Keratinocyte (primary cell): Measurements from ENCODE around the gene APOBEC3F. TPM values are rescaled to one million over a fixed set of nuclear protein-coding genes. Genes with fewer than 3 reads are reported as not detected.
"Not testable (repeated sequence)": the region's sequence is repeated elsewhere in the genome, so short reads cannot be mapped to it uniquely, and the experiment has no call there.

Experiments
- DNase-seq: peaks from one replicate; pipeline ENCODE4 v3.0.0-alpha.2; 2011; ENCODE audit warnings: low read depth, missing footprints, low spot score
- FAIRE-seq: peaks from 2 replicates; lab custom pipeline; 2011; peaks lifted over from hg19 to GRCh38; lab: Jason Lieb, UNC
- H2AFZ ChIP-seq: 2 replicates; pipeline ENCODE4 v1.6.0; 2012; ENCODE audit warnings: low read length, control low read depth, inconsistent platforms; ENCODE audit not compliant: control insufficient read depth
- H3K27ac ChIP-seq: 2 replicates; pipeline ENCODE4 v1.5.1; 2011; ENCODE audit warnings: low read length; ENCODE audit not compliant: control insufficient read depth, insufficient read depth
- H3K27me3 ChIP-seq: 3 replicates; pipeline ENCODE4 v1.6.0; 2011; ENCODE audit warnings: low read length; ENCODE audit not compliant: control insufficient read depth, insufficient read depth; ENCODE audit errors: extremely low read depth
- H3K36me3 ChIP-seq, 2 experiments: 2 replicates in 1 of 2; 3 replicates in 1 of 2; pipeline ENCODE4 v1.5.1; 2011; ENCODE audit warnings: low read length in 2 of 2, mild to moderate bottlenecking in 1 of 2; ENCODE audit not compliant: control insufficient read depth in 2 of 2, insufficient read depth in 2 of 2; ENCODE audit errors: extremely low read depth in 1 of 2
- H3K4me1 ChIP-seq: 3 replicates; pipeline ENCODE4 v1.5.1; 2011; ENCODE audit warnings: low read length; ENCODE audit not compliant: control insufficient read depth, insufficient read depth; ENCODE audit errors: extremely low read depth
- H3K4me2 ChIP-seq: 3 replicates; pipeline ENCODE4 v1.6.0; 2011; ENCODE audit warnings: low read depth, low read length; ENCODE audit not compliant: control insufficient read depth, insufficient read depth; ENCODE audit errors: extremely low read depth
- H3K4me3 ChIP-seq, 3 experiments: fragments of 200-600 bp in 1 of 3; sonication (generic) in 1 of 3; 2 replicates in 2 of 3; 3 replicates in 1 of 3; pipeline ENCODE4 v1.5.1; 2011 to 2016; ENCODE audit warnings: low read length in 3 of 3, mild to moderate bottlenecking in 3 of 3, control low read depth in 2 of 3, inconsistent platforms in 1 of 3, low read depth in 1 of 3, mixed read lengths in 1 of 3, mixed run types in 1 of 3, moderate library complexity in 1 of 3; ENCODE audit not compliant: control insufficient read depth in 2 of 3, insufficient read depth in 2 of 3; ENCODE audit errors: extremely low read depth in 1 of 3
- H3K79me2 ChIP-seq: 2 replicates; pipeline ENCODE4 v1.6.0; 2012; ENCODE audit warnings: low read length; ENCODE audit not compliant: control insufficient read depth, insufficient read depth
- H3K9ac ChIP-seq: 3 replicates; pipeline ENCODE4 v1.6.0; 2011; ENCODE audit warnings: low read length; ENCODE audit not compliant: control insufficient read depth, insufficient read depth; ENCODE audit errors: extremely low read depth
- H3K9me1 ChIP-seq: 3 replicates; pipeline ENCODE4 v1.6.0; 2011; ENCODE audit warnings: low read length; ENCODE audit not compliant: control insufficient read depth, insufficient read depth; ENCODE audit errors: extremely low read depth
- H3K9me3 ChIP-seq: 2 replicates; pipeline ENCODE4 v1.5.1; 2012; ENCODE audit warnings: low read depth, low read length; ENCODE audit not compliant: control insufficient read depth
- H4K20me1 ChIP-seq: 3 replicates; pipeline ENCODE4 v1.6.0; 2011; ENCODE audit warnings: low read length; ENCODE audit not compliant: control insufficient read depth, insufficient read depth; ENCODE audit errors: extremely low read depth
- EZH2 ChIP-seq: IDR thresholded peaks from one replicate; pipeline ENCODE4 v1.6.1; 2012; ENCODE audit warnings: inconsistent platforms, mild to moderate bottlenecking, low read length, moderate library complexity
- dilution Hi-C: fragments of 300-500 bp; cut with MboI; formaldehyde crosslinking; loops from one replicate; pipeline ENCODE4 v1.7.0; 2020; ENCODE audit warnings: low sequenced_read_pairs; ENCODE audit not compliant: extremely low pct_ligation_motif_present
- polyA plus RNA-seq, 5 experiments: library from polyadenylated mRNA; depleted of rRNA in 3 of 5; stranded (reverse) in 3 of 5; stranded (forward) in 1 of 5; unstranded in 1 of 5; fragments of >200 nt; gene quantifications; 1 replicate in 1 of 5; 2 replicates in 3 of 5; 3 replicates in 1 of 5; pipeline versions ENCODE4 v1.2.1 to v1.2.3, GENCODE V29; 2011 to 2012; ENCODE audit warnings: missing spikeins in 2 of 5, low read depth in 1 of 5, low replicate concordance in 1 of 5
- TF ChIP-seq, protein P1 (sequence below), 3 experiments: IDR thresholded peaks in 1 of 3; conservative IDR thresholded peaks in 1 of 3; optimal IDR thresholded peaks in 1 of 3; 2 replicates in 2 of 3; 3 replicates in 1 of 3; pipeline versions ENCODE3 to v1.5.1; 2011; ENCODE audit warnings: low read length in 3 of 3, mild to moderate bottlenecking in 3 of 3, moderate library complexity in 2 of 3, control low read depth in 1 of 3, inconsistent platforms in 1 of 3; ENCODE audit not compliant: insufficient read depth in 2 of 3; ENCODE audit errors: extremely low read depth in 1 of 3

APOBEC3F gene
- polyA plus RNA-seq, 1 donor (not counting 4 experiments of a cell fraction or from before 2014, with no cell fraction given): 7.9 TPM

GRCh38 chr22:39012533-39013511, 27.8 kb upstream of the APOBEC3F start:
- dilution Hi-C loops: no loop called here
- TF ChIP-seq, protein P1, sequence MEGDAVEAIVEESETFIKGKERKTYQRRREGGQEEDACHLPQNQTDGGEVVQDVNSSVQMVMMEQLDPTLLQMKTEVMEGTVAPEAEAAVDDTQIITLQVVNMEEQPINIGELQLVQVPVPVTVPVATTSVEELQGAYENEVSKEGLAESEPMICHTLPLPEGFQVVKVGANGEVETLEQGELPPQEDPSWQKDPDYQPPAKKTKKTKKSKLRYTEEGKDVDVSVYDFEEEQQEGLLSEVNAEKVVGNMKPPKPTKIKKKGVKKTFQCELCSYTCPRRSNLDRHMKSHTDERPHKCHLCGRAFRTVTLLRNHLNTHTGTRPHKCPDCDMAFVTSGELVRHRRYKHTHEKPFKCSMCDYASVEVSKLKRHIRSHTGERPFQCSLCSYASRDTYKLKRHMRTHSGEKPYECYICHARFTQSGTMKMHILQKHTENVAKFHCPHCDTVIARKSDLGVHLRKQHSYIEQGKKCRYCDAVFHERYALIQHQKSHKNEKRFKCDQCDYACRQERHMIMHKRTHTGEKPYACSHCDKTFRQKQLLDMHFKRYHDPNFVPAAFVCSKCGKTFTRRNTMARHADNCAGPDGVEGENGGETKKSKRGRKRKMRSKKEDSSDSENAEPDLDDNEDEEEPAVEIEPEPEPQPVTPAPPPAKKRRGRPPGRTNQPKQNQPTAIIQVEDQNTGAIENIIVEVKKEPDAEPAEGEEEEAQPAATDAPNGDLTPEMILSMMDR (optimal IDR thresholded peaks at IDR 0.05 in 1 of 3, IDR thresholded peaks at IDR 0.05 in 1 of 3, conservative IDR thresholded peaks at IDR 0.05 in 1 of 3; ENCODE audit: extremely low read depth in 1 of 3, insufficient read depth in 2 of 3, low read length in 3 of 3): no peak
- no peak for TF ChIP-seq EZH2
- FAIRE-seq (no peak), DNase-seq (no peak)
- Histone ChIP-seq H3K4me2 (no peak overlapping the region), H3K36me3 (no peaks in the 10 kb centered on the region), H3K9me1 (no peaks in the 10 kb centered on the region), H2AFZ (no peak overlapping the region), H3K27ac (no peak overlapping the region), H3K9ac (no peak overlapping the region), H4K20me1 (no peaks in the 10 kb centered on the region), H3K4me1 (peaks cover 10% of the 10 kb centered on the region), H3K4me3 (no peak overlapping the region), H3K9me3 (no peaks in the 10 kb centered on the region), H3K27me3 (no peaks in the 10 kb centered on the region), H3K79me2 (peaks cover 29% of the 10 kb centered on the region)

DNA sequence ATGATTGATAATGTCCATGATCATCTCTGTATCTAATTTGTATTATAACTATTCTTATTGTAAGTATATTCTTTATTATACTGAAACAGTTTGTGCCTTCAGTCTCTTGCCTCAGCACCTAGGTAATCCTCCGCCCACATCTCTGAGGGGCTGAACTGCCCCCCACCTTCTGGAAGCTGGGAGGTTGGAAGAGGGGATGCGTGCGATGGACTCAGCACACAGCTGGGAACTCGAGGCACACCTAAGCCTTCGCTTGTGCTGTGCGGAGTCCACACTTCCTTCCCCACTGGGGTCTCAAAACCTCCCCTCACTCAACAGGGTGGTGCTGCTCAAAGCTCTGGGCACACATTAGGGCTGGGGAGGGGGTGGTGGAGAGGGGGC, 27.1 kb upstream of the APOBEC3F start:
- peak overlapping the region; percentile 78 for H2AFZ ChIP-seq
- H4K20me1 ChIP-seq, H3K4me1 ChIP-seq, H3K27ac ChIP-seq, FAIRE-seq, H3K27me3 ChIP-seq, H3K9me1 ChIP-seq, DNase-seq, H3K36me3 ChIP-seq, dilution Hi-C loops, H3K9me3 ChIP-seq: not testable (repeated sequence)
- H3K9ac ChIP-seq: peak overlapping the region; percentile 76
- H3K4me3 ChIP-seq: peak overlapping the region in 2 of 3 experiments; percentile 82 to 87
- peak overlapping the region; percentile 86 for H3K4me2 ChIP-seq
- peaks cover 33% of the 10 kb centered on the region for H3K79me2 ChIP-seq
